ENCODE results near the gene IQCF6.

- no peak for TF ChIP-seq CTCF (IDR thresholded peaks at IDR 0.05)
- TF ChIP-seq POLR2A (IDR thresholded peaks at IDR 0.05) = no peak
Observed at GRCh38 chr3:51816723-51817122, 37.7 kb upstream of the IQCF6 start.

Measured in Peyer's patch (tissue), 4 donors.